ENCODE data around the gene ENPP3. TPM values are rescaled to one million over a fixed set of nuclear protein-coding genes. Genes with fewer than 3 reads are reported as not detected.

ENPP3 gene
- total and polyA plus RNA-seq, 2 of the 13 experiments (the other 11 are each of a cell fraction or from before 2014, with no cell fraction given), result 40.0 to 75.4 TPM

GRCh38 chr6:131627724-131628682 lies 9.1 kb upstream of the ENPP3 start, which contains the start of gene MED23 (continued):
- peak; percentile 88 for TF ChIP-seq ZNF770 (CRISPR knock-in tag; IDR thresholded peaks at IDR 0.05)
- TF ChIP-seq, protein P1, sequence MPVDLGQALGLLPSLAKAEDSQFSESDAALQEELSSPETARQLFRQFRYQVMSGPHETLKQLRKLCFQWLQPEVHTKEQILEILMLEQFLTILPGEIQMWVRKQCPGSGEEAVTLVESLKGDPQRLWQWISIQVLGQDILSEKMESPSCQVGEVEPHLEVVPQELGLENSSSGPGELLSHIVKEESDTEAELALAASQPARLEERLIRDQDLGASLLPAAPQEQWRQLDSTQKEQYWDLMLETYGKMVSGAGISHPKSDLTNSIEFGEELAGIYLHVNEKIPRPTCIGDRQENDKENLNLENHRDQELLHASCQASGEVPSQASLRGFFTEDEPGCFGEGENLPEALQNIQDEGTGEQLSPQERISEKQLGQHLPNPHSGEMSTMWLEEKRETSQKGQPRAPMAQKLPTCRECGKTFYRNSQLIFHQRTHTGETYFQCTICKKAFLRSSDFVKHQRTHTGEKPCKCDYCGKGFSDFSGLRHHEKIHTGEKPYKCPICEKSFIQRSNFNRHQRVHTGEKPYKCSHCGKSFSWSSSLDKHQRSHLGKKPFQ (CRISPR knock-in tag; IDR thresholded peaks at IDR 0.05; ENCODE audit: insufficient replicate concordance), result no peak
- TF ChIP-seq ZFP36L2 (CRISPR knock-in tag; IDR thresholded peaks at IDR 0.05), result peak; percentile 65; the same call in 1 of the 2 replicates
- peak; percentile 80 for TF ChIP-seq ZNF362 (CRISPR knock-in tag; IDR thresholded peaks at IDR 0.05; ENCODE audit: borderline replicate concordance)
- TF ChIP-seq SP140L (CRISPR knock-in tag; IDR thresholded peaks at IDR 0.05; ENCODE audit: borderline replicate concordance), result peak; percentile 99
- TF ChIP-seq ZNF781 (CRISPR knock-in tag; IDR thresholded peaks at IDR 0.05; ENCODE audit: borderline replicate concordance, not compliant biosample characterization), result peak; percentile 99
- peak; percentile 92 for TF ChIP-seq NAIF1 (CRISPR knock-in tag; IDR thresholded peaks at IDR 0.05; ENCODE audit: borderline replicate concordance)
- TF ChIP-seq ZNF749 (CRISPR knock-in tag; IDR thresholded peaks at IDR 0.05; ENCODE audit: borderline replicate concordance), result peak; percentile 69; the same call in 1 of the 2 replicates
- TF ChIP-seq PAX8 (CRISPR knock-in tag; IDR thresholded peaks at IDR 0.05; ENCODE audit: borderline replicate concordance), result peak; percentile 98
- TF ChIP-seq HMG20B (CRISPR knock-in tag; conservative IDR thresholded peaks at IDR 0.05), result peak; percentile 96
- TF ChIP-seq FOXC1 (CRISPR knock-in tag; IDR thresholded peaks at IDR 0.05; ENCODE audit: borderline replicate concordance), result peak; percentile 99
- TF ChIP-seq ZNF329 (CRISPR knock-in tag; IDR thresholded peaks at IDR 0.05; ENCODE audit: low read depth), result peak; percentile 90; the same call in 1 of the 2 replicates
- TF ChIP-seq, protein P2, sequence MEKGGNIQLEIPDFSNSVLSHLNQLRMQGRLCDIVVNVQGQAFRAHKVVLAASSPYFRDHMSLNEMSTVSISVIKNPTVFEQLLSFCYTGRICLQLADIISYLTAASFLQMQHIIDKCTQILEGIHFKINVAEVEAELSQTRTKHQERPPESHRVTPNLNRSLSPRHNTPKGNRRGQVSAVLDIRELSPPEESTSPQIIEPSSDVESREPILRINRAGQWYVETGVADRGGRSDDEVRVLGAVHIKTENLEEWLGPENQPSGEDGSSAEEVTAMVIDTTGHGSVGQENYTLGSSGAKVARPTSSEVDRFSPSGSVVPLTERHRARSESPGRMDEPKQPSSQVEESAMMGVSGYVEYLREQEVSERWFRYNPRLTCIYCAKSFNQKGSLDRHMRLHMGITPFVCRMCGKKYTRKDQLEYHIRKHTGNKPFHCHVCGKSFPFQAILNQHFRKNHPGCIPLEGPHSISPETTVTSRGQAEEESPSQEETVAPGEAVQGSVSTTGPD (CRISPR knock-in tag; IDR thresholded peaks at IDR 0.05), result 0 out of 2 replicates have a peak, but pooled peaks have one; percentile 69
- TF ChIP-seq, protein P3, sequence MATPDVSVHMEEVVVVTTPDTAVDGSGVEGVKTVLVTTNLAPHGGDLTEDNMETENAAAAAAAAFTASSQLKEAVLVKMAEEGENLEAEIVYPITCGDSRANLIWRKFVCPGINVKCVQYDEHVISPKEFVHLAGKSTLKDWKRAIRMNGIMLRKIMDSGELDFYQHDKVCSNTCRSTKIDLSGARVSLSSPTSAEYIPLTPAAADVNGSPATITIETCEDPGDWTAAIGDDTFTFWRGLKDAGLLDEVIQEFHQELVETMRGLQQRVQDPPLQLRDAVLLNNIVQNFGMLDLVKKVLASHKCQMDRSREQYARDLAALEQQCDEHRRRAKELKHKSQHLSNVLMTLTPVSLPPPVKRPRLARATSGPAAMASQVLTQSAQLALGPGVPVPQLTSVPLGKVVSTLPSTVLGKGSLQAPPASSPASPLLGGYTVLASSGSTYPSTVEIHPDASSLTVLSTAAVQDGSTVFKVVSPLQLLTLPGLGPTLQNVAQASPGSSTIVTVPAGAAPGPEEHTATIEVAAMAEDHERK (CRISPR knock-in tag; IDR thresholded peaks at IDR 0.05; ENCODE audit: low read depth), result peak; percentile 50; the same call in 1 of the 2 replicates
